Measurements from ENCODE around the gene CBY3.

DNA sequence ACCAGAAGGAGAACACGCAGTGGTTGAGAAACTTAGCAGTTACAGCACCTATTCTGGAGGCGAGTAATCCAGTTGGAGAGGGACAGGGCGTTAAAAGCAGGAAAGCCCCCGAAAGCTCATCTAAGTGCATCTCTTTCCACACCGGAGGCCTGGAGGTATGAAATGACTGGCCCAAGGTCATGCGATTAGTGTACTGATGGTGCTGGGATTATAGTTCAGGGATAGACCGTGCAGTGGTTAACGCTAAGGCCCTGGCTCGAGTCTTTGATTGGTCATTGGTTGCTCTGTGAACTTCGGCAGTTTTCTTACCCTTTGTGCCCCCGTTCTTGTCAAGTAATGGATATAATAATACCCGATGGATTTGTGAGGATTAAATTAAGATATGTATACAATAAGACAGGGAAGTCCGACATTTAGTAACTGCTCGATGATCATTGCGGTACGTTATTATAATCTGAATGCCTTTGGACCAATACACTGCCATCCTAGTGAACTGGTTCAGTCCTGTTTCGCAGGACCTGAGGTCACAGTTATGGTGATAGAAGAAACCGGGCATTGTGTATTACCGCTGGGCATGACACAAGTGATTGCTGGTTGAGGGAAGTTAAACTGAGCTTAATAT lies 18.9 kb upstream of the CBY3 start:
- TF ChIP-seq, protein P1, sequence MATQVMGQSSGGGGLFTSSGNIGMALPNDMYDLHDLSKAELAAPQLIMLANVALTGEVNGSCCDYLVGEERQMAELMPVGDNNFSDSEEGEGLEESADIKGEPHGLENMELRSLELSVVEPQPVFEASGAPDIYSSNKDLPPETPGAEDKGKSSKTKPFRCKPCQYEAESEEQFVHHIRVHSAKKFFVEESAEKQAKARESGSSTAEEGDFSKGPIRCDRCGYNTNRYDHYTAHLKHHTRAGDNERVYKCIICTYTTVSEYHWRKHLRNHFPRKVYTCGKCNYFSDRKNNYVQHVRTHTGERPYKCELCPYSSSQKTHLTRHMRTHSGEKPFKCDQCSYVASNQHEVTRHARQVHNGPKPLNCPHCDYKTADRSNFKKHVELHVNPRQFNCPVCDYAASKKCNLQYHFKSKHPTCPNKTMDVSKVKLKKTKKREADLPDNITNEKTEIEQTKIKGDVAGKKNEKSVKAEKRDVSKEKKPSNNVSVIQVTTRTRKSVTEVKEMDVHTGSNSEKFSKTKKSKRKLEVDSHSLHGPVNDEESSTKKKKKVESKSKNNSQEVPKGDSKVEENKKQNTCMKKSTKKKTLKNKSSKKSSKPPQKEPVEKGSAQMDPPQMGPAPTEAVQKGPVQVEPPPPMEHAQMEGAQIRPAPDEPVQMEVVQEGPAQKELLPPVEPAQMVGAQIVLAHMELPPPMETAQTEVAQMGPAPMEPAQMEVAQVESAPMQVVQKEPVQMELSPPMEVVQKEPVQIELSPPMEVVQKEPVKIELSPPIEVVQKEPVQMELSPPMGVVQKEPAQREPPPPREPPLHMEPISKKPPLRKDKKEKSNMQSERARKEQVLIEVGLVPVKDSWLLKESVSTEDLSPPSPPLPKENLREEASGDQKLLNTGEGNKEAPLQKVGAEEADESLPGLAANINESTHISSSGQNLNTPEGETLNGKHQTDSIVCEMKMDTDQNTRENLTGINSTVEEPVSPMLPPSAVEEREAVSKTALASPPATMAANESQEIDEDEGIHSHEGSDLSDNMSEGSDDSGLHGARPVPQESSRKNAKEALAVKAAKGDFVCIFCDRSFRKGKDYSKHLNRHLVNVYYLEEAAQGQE (IDR thresholded peaks at IDR 0.05; ENCODE audit: low read depth): no peak
- no peak for TF ChIP-seq POLR2A (IDR thresholded peaks at IDR 0.05; ENCODE audit: borderline replicate concordance, extremely low read depth, insufficient read depth, insufficient read length)
- TF ChIP-seq, protein P2, sequence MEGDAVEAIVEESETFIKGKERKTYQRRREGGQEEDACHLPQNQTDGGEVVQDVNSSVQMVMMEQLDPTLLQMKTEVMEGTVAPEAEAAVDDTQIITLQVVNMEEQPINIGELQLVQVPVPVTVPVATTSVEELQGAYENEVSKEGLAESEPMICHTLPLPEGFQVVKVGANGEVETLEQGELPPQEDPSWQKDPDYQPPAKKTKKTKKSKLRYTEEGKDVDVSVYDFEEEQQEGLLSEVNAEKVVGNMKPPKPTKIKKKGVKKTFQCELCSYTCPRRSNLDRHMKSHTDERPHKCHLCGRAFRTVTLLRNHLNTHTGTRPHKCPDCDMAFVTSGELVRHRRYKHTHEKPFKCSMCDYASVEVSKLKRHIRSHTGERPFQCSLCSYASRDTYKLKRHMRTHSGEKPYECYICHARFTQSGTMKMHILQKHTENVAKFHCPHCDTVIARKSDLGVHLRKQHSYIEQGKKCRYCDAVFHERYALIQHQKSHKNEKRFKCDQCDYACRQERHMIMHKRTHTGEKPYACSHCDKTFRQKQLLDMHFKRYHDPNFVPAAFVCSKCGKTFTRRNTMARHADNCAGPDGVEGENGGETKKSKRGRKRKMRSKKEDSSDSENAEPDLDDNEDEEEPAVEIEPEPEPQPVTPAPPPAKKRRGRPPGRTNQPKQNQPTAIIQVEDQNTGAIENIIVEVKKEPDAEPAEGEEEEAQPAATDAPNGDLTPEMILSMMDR (IDR thresholded peaks at IDR 0.05 in 2 of 3, conservative IDR thresholded peaks at IDR 0.05 in 1 of 3; ENCODE audit: borderline replicate concordance in 1 of 3, insufficient read depth in 1 of 3, low read depth in 2 of 3, low read length in 2 of 3): no peak
- no peak for TF ChIP-seq EZH2 (IDR thresholded peaks at IDR 0.05)
- no peak for TF ChIP-seq YY1 (IDR thresholded peaks at IDR 0.05; ENCODE audit: extremely low read depth, insufficient replicate concordance, low read depth, low read length)
- TF ChIP-seq SRF (IDR thresholded peaks at IDR 0.05; ENCODE audit: low read depth): no peak
- peak; percentile 42 for TF ChIP-seq POLR2AphosphoS5 (IDR thresholded peaks at IDR 0.05; ENCODE audit: low read depth, low read length)
- TF ChIP-seq JUND (IDR thresholded peaks at IDR 0.05): no peak
- TF ChIP-seq, protein P3, sequence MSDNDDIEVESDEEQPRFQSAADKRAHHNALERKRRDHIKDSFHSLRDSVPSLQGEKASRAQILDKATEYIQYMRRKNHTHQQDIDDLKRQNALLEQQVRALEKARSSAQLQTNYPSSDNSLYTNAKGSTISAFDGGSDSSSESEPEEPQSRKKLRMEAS (IDR thresholded peaks at IDR 0.05): no peak
- TF ChIP-seq TCF7L2 (IDR thresholded peaks at IDR 0.05; ENCODE audit: borderline replicate concordance, extremely low read depth, insufficient read depth, insufficient read length): no peak
- TF ChIP-seq SIN3A (IDR thresholded peaks at IDR 0.05; ENCODE audit: low read depth): no peak
- no peak for TF ChIP-seq RAD21 (IDR thresholded peaks at IDR 0.05; ENCODE audit: low read depth)

Data from HCT116 (cell line).